K562 (cell line): ENCODE measurements around the gene SMNDC1. TPM values are rescaled to one million over a fixed set of nuclear protein-coding genes. Genes with fewer than 3 reads are reported as not detected.

Experiments used
- KDM4B ChIP-seq, 2 experiments: fragments of 450-650 bp in 1 of 2; sonication (generic) in 1 of 2; IDR thresholded peaks; 2 replicates each; pipeline ENCODE4 v1.6.1; 2016 to 2017; ENCODE audit warnings: borderline replicate concordance in 2 of 2, antibody characterized with exemption in 1 of 2, low read depth in 1 of 2, mild to moderate bottlenecking in 1 of 2
- NR3C1 ChIP-seq: sonication (generic); formaldehyde crosslinking; IDR thresholded peaks from 2 replicates; pipeline ENCODE4 v1.8.1; 2022; ENCODE audit warnings: missing genetic modification reagents
- REST ChIP-seq, 2 experiments: fragments of 450-650 bp; formaldehyde crosslinking in 1 of 2; IDR thresholded peaks; 2 replicates each; pipeline versions ENCODE4 v1.4.0 to v1.6.1; 2014 to 2020; ENCODE audit warnings: mild to moderate bottlenecking in 2 of 2, borderline replicate concordance in 1 of 2, low read depth in 1 of 2
- TAF9B ChIP-seq: fragments of 450-650 bp; IDR thresholded peaks from 2 replicates; pipeline ENCODE4 v1.6.1; 2018; ENCODE audit warnings: mild to moderate bottlenecking; ENCODE audit not compliant: partially characterized antibody
- polyA plus RNA-seq, 8 experiments: library from polyadenylated mRNA; depleted of rRNA in 4 of 8; stranded (reverse) in 5 of 8; unstranded in 3 of 8; fragments of >200 nt; fragmentation: Nextera tagmentation in 2 of 8; fragmentation: Illumina TruSeq in 1 of 8; extraction: Ambion mirVana in 2 of 8; extraction: Trizol in 1 of 8; gene quantifications; 2 replicates each; pipeline versions ENCODE4 v1.2.1 to v1.2.3, GENCODE V29; 2011 to 2014; ENCODE audit warnings: inconsistent platforms in 1 of 8, missing spikeins in 1 of 8
- total RNA-seq, 7 experiments: library from RNA; depleted of rRNA in 6 of 7; stranded (reverse); fragments of >200 nt in 6 of 7; fragmentation: Illumina TruSeq in 2 of 7; extraction: Trizol in 2 of 7; gene quantifications; 2 replicates each; pipeline versions ENCODE4 v1.2.1 to v1.2.3, GENCODE V29; 2011 to 2021; ENCODE audit warnings: low replicate concordance in 1 of 7

The SMNDC1 gene
- total and polyA plus RNA-seq, 9 of the 15 experiments (the other 6 are each of a cell fraction or from before 2014, with no cell fraction given) = 6.8 to 35.8 (median 12.3) TPM

- TF ChIP-seq TAF9B (no peak), KDM4B (IDR thresholded peaks at IDR 0.05; ENCODE audit: borderline replicate concordance in 2 of 2, low read depth in 1 of 2) (no peak), REST (IDR thresholded peaks at IDR 0.05; ENCODE audit: borderline replicate concordance) (no peak), REST (CRISPR knock-in tag; IDR thresholded peaks at IDR 0.05; ENCODE audit: low read depth) (no peak), NR3C1 (no peak)
These were observed 13.4 kb upstream of the SMNDC1 start (continued) for GRCh38 chr10:110317866-110318850.
